ENCODE data around the gene DMAP1. TPM values are rescaled to one million over a fixed set of nuclear protein-coding genes. Genes with fewer than 3 reads are reported as not detected.
A peak's percentile ranks its signal among the peaks of the same experiment; 100 is the strongest.

DMAP1 gene
- total RNA-seq, 6 experiments from 2014 or later: 16.2 to 27.8 (median 23.3) TPM

DNA sequence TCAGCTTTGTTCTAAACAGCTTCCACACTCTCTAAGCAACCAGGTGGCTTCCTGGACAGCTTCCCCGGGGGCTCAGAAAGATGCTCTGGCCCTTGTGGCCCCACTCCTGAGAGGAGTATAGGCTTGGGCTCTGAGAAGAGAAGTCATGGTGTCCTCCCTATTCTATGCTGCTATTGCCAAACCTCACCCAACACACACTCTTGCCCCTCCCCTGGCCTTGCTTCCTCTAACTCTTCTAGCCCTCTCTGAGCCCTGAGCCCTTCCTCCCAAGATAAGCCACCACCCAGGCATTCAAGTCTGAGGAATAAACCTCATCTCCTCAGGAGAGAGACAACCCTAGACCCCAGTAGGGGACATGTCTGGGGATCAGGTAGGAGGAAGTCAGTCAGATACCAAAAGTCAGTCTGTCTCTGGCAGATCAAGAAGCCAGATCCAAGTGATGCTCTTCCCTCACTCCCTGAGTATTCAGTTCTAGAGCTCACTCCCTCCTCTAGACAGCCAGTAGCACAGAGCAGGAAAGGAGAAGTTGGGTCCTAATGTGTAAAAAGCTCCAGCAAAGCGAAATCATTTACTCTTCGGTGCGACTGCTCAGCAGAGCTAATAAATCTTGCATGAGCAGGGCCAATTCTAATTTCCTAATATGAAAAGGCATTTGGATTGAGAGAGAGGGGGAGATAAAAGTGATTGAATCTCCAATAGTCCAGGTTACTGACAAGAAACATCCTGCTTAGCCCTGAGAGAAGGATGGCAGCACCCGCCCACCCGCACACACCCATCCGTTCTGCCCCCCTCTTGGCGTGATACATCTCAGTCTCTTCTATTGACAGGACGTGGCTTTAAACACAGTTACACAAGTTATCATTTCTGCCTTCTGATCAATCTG is 50.5 kb downstream of the DMAP1 start:
- no peaks in the 10 kb centered on the region for H3K36me3 ChIP-seq
- intact Hi-C loops (cut with DNase I): no loop called here
- H3K27ac ChIP-seq: no peak overlapping the region
- no peaks in the 10 kb centered on the region for H3K4me1 ChIP-seq
- ATAC-seq: peak; percentile 28 to 73 (median 57)
- no peak for TF ChIP-seq POLR2A (IDR thresholded peaks at IDR 0.05)
- no peaks in the 10 kb centered on the region for H3K27me3 ChIP-seq
- no peak overlapping the region for H3K4me3 ChIP-seq
- no peak for DNase-seq
- H3K9me3 ChIP-seq: no peaks in the 10 kb centered on the region
- 90% methylated on average over 7 of the region's 9 CpGs for WGBS (ENCODE audit: insufficient coverage, low coverage, low lambda C conversion rate, missing lambda C conversion rate)

DNA sequence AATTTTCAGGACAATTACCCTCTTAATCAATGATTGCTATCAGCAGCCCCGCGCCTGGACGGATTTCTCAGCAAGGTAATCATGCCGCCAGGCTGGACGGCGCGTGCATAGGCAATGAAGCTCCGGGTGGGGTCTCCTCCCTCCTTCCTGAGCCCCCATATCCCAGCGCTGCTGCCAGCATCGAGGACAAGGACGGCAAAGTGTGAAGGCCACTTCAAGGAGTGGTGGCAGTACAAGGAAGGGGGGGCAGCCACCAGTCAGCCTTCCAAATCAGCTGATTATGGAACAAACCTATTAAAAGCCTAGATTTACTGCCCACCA is 51.1 kb downstream of the DMAP1 start:
- Histone ChIP-seq H3K9me3 (no peaks in the 10 kb centered on the region), H3K4me3 (no peak overlapping the region), H3K27ac (no peak overlapping the region), H3K36me3 (no peaks in the 10 kb centered on the region), H3K4me1 (no peaks in the 10 kb centered on the region), H3K27me3 (no peaks in the 10 kb centered on the region)
- no peak for TF ChIP-seq POLR2A (IDR thresholded peaks at IDR 0.05)
- TF ChIP-seq, protein P1, sequence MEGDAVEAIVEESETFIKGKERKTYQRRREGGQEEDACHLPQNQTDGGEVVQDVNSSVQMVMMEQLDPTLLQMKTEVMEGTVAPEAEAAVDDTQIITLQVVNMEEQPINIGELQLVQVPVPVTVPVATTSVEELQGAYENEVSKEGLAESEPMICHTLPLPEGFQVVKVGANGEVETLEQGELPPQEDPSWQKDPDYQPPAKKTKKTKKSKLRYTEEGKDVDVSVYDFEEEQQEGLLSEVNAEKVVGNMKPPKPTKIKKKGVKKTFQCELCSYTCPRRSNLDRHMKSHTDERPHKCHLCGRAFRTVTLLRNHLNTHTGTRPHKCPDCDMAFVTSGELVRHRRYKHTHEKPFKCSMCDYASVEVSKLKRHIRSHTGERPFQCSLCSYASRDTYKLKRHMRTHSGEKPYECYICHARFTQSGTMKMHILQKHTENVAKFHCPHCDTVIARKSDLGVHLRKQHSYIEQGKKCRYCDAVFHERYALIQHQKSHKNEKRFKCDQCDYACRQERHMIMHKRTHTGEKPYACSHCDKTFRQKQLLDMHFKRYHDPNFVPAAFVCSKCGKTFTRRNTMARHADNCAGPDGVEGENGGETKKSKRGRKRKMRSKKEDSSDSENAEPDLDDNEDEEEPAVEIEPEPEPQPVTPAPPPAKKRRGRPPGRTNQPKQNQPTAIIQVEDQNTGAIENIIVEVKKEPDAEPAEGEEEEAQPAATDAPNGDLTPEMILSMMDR (IDR thresholded peaks at IDR 0.05): no peak
- no peak for DNase-seq
- intact Hi-C loops (cut with DNase I): no loop called here
- WGBS (ENCODE audit: insufficient coverage, low coverage, low lambda C conversion rate, missing lambda C conversion rate): 98% methylated on average over 8 of the region's 11 CpGs
- ATAC-seq: no peak

DNA sequence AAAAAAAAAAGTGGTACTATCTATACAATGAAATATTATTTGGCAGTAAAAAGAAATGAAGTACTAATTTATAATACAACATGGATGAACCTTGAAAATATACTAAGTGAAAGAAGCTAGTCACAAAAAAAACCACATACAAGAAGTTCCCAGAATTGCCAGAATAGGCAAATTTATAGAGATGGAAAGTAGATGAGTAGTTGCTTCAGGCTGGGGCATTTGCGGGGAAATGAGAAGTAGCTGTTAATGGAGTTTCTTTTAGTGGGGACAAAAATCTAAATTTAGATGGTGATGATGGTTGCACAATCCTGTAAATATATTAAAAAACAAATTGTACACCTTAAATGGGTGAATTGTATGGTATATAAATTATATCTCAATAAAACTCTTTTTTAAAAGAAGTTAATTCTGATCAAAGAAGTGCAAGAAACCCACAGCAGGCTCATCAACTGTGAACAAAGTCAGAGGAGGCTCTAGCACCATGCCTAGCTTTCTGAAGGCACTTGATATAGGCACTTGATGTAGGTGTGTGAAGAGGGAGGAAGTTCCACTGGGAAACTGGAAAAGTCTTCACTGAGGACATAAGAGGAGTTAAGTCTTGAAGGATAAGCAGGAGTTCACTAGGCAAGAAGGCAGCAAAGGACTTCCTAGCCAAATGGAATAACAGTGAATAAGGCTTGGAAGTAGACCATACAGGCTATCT is 52.5 kb downstream of the DMAP1 start:
- Histone ChIP-seq H3K27me3 (no peaks in the 10 kb centered on the region), H3K9me3 (no peaks in the 10 kb centered on the region), H3K36me3 (no peaks in the 10 kb centered on the region), H3K27ac (no peak overlapping the region), H3K4me3 (no peak overlapping the region), H3K4me1 (no peaks in the 10 kb centered on the region)
- 85% methylated on average over 1 of the region's 1 CpG for WGBS (ENCODE audit: insufficient coverage, low coverage, low lambda C conversion rate, missing lambda C conversion rate)
- intact Hi-C loops (cut with DNase I): no loop called here
- no peak for TF ChIP-seq POLR2A (IDR thresholded peaks at IDR 0.05)
- TF ChIP-seq, protein P1 (IDR thresholded peaks at IDR 0.05): no peak
- ATAC-seq (no peak), DNase-seq (no peak)

DNA sequence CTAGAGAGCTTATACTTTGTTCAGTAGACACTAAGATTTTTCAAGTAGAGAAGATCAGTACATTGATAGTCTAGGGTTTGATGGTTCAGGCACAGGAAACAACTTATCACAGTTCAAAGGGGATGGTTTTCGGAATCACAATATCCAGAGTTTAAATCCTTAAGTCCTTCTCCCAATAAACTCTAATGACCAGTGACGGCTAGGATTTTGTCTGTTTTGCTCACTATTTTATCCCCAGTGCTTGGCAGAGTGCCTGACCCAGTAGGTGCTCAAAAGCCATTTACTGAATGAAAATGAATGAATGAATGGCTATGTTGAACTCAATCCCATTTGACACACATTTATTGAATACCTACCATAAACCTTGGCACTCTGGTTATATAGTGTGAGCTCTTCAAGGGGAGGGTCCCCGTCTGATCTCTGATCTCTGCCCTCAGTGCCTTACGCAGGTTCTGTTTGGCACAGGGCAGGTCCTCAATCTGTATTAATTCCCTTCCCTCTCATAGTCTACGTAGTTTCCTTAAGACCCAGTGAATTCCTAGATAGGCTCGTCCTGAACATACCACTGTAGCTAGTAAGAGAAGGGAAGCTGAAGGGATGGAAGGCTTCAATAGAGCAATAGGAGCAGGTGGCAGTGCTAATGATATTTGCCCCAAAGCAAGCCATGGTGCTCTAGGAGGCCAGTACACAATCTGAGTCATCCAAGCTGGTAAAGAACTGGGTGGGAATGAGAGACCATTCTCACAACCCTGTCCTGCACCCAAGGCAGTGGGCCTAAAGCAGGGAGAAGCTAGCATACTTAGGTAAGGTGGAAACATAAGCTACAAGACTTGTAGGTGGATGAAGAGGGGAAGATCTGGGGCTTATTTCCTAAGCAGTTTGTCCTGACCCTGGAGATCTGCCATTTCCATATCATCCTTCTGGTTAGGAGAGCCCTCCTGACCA is 53.4 kb downstream of the DMAP1 start:
- ATAC-seq: no peak
- no peak for DNase-seq
- 90% methylated on average over 6 of the region's 6 CpGs for WGBS (ENCODE audit: insufficient coverage, low coverage, low lambda C conversion rate, missing lambda C conversion rate)
- Histone ChIP-seq H3K36me3 (no peaks in the 10 kb centered on the region), H3K4me1 (no peaks in the 10 kb centered on the region), H3K27ac (no peak overlapping the region), H3K9me3 (no peaks in the 10 kb centered on the region), H3K27me3 (no peaks in the 10 kb centered on the region), H3K4me3 (no peak overlapping the region)
- intact Hi-C loops (cut with DNase I): no loop called here
- TF ChIP-seq, protein P1 (IDR thresholded peaks at IDR 0.05): no peak
- TF ChIP-seq POLR2A (IDR thresholded peaks at IDR 0.05): no peak

Measured in right lobe of liver (tissue), 6 donors.